HG02759 (cell line): Measurements from ENCODE around the gene FOXC1.
A peak's percentile ranks its signal among the peaks of the same experiment; 100 is the strongest.

Experiments used
- ATAC-seq: cut with Tn5 transposase; IDR thresholded peaks from one replicate; pipeline ENCODE4 v1.9.1; 2021; ENCODE audit warnings: mild to moderate bottlenecking, moderate library complexity; ENCODE audit not compliant: unreplicated experiment

The FOXC1 gene

DNA sequence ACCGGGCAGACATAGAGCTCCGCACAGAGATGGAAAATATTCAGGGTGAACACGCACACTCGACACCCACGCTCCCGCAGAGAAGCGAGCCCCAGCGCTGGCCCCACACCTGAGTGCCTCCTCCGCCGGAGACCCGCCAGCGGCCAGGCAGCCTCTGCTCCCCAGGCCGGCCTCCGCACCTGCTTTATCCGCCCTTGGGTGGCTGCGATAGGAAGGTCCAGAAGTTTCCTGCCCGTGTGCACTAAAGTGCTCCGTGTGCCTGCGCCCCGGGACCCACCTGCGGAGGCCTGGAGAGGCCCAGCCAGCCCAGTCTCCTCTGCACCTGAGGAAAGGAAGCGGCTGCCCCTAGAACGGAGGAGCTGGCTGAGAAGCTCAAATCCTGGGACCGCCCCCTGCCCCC, 10.8 kb upstream of the FOXC1 start:
- ATAC-seq, result no peak

DNA sequence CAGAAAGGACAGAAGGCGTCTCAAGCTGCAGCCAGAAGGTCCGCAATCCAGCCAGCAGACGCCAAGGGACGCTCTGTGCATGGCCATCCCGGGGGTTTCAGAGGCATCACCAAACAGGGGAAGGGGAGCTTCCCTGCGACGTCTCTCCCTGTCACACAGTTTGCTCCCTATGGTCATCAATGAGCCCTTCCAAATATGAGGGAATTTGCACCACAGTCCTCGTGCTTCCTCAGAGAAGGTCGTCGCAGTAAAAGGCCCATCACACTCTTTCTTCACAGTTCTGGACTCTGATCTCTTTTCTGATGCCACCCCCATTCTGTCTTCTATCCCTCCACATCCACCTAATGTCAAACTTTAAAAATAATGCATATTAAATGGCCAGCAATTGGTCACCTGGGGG, 10.2 kb upstream of the FOXC1 start:
- ATAC-seq, result no peak

DNA sequence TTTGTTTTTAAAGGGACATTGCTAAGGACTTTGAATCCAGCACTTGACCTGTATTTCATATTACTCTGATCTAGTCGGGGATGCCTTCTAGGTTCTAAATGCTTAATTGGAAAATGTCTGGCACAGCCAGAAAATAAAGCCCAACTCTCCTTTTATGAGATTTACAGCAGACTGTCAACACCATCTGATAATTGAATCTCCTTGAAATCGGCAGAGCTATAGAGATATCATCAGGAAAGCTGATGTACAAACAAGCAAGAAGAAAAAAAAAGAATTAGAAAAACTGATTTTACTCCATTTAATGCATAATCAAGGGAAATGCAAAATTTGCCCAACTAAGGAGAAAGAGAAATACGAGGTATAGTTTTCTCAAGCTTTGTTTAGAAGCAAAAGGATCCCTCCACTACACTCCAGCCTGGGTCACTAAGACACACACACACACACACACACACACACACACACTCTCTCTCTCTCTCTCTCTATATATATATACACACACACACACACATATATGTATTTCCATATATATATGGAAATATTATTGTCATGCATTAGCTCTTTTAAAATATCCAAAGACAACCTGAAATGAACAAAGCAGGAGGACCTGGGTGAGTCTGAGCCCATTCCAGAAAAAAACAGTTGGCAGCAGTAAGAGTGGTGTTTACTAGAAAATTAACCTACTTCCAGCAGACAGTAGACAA, 9.5 kb upstream of the FOXC1 start:
- ATAC-seq, result no peak

DNA sequence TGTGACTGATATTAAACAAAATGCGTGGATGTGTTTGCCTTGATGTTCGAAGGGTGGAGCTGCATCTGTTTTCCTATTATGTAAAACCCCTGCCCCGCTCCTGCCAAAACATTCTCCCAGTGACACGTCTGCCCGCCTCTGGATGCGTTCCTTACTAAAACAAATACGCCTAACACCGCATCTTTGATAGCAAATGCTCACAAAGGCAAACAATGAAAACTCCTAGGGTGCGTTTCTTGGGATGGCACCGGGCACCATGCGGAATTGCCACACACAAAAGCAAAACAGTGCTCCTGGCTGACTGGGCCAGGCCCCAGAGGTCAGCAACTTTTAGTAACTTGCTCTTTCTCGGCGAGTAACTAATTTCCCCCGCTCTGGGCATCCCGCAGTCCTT, 9.0 kb upstream of the FOXC1 start:
- no peak for ATAC-seq

DNA sequence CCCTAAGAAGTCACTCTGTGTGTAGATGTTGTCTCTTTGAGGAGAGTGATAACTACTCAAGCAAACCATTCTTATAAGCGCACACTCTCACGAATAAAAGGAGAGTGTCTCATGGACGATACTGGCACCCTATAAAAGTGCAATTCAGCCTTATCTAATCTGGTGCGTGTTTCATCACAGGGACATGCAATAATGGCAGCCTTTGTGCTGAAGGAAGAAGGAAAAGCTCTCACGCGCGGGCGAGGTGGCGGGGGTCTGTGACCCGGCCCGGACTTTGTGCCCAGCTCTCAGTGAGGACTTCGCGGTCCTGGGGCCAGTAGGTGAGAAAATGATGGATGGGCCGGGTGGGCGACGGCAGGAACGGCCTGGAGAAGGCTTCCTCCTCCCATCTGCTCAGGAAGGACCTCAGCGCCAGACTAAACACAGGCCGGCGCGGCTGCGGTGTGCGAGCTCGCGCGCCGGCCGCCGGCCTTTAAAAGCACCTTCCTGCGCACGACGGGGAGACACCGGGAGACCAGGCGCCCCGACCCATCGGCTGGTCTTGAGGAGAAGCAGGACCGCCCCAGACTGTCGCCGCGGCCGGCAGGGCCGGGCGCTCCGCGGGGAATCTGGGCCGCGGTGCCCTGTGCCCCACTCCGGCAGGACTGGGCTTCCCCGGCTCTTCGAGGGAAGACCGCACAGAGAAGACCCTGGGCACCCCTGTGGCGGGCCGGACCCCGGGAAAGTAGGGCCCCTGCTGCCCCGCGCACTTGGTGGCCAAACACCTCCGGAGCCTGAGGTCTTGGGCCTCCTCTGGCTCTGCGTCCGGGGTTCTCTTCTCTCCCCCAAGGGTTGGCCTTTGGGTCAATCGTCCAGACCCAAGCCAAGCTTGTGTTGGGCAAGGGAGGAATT, 8.3 kb upstream of the FOXC1 start:
- ATAC-seq, result no peak

DNA sequence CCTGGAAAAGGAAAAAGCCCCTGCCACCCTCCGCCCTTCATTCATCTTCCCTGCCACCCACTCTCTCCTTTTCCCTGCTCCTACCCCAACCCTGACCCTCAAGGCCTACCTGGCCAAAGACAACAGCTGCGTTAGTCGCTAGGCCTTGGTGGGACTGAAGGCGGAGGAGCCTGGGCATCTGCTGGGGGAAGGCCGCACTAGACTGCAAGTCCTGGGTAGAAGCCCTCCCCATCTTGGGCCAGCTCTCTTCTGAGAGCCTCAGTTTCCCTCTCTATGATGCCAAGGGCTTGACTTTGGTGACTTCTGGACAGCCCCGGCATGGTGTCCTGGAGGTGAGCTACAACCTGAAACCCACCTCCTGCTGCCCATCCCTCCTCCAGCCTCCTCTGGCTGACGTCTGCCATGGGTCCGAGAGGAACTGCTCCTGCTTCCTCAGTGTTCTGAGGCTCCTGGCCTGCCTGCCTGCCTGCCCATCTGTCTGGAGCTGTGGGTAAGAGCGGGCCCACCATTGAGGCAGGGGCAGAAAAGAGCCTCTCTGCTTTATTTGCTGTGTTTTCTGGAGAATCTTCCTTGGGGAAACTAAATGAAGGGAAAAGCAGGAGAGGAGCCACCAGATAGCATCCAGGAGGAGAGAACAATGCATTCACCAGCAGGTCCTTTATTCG, 7.5 kb upstream of the FOXC1 start:
- ATAC-seq, result no peak

DNA sequence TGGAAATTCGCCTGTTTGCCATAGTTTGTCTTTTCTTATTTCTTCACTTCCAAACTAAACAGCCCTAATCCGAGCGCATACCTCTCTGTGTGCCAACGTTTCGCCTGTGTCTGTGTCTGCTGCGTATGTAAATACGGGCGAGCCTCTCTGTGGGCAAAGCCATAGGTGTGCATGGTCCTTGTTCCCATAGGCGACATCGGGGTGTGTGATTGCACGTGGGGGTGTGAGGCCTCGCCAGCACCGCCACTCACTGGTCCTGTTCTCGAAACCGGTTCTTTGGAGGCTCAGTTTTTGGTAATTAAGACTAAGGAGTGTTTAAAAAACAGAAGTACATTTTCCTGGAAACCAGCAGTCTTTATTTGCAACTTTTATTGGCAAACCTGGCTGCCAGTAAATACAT, 6.0 kb upstream of the FOXC1 start:
- no peak for ATAC-seq

DNA sequence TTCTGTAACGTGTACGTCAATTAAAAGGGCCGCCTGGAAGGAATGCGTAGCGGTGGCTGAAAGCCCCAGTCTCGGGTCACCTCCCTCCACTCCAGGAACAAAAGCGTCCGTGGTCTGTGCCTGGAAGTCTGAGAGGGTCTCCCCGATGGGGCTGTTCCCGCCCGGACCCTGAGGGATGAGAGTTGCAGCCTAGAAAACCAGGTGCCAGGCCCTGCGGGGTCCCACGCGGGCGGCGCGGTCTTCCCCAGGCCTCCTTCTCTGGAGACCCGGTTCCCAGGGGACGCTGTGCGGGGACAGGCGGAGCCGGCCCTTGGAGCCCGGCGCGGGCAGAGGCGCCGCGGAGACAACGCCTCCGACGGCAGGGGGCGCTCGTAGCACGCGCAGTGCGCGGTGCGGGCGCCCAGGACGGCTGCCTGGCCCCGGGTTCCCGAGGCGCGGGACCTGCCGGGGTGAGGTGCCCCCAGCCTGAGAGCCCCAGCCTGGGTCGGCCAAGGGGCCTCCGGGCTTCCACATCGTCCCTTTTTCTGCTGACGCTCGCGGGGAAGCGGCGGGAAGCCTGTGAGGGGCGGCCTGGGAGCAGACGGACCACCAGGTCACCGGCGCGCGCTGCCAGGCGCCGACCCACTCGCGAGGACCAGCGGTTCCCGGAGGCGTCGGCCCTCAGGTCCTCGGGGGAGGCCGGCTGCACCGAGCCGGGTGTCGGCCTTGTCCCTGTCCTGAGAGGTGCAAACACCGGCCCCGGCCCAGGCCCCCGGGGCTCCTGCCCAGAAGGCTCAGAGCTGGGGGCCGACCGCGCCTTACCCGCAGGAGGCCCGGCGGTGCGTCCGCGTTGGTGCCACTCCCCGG, 5.3 kb upstream of the FOXC1 start:
- peak; percentile 79 for ATAC-seq

DNA sequence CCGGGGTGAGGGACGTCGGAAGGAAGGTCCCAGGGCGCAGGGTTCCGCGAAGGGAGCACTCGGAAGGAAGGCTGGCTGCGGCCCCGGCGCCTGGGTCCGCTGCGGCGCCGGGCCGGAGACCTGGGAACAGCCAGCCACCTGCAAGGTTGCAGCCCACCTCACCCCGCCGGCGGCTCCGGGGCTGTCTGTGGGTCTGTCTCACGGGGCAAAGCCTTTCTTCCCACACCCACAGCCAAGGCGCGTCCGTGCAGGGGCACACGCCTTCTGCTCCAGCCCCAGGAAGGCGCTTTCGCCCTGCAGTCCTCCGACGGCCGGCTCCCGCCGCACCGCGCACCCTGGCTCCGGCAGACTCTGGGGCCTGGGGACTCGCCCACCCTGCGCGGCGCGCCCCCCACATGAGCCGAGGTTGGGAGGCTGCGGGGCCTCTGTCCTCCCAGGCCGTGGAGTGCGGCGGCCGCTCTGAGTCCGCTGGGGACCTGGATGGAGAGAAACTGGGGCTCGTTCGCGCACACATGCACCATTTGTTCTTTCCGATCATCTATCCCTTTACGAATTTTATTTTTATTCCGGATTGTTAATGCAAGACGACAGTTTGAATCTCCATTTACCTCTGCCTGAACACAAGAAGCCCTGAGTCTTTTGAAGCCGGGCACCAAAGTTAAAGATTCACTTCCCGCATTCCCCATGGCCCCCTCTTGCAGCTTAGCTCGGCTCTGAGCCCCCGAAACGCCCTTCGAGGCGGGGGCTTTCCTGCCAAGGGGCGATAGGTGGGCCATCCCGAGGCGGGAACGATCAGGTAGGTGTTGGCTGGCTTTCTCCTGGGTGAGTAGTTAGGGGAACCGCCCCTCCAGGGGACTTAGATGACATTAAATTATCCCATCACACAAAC, 4.5 kb upstream of the FOXC1 start:
- ATAC-seq, result peak; percentile 5

DNA sequence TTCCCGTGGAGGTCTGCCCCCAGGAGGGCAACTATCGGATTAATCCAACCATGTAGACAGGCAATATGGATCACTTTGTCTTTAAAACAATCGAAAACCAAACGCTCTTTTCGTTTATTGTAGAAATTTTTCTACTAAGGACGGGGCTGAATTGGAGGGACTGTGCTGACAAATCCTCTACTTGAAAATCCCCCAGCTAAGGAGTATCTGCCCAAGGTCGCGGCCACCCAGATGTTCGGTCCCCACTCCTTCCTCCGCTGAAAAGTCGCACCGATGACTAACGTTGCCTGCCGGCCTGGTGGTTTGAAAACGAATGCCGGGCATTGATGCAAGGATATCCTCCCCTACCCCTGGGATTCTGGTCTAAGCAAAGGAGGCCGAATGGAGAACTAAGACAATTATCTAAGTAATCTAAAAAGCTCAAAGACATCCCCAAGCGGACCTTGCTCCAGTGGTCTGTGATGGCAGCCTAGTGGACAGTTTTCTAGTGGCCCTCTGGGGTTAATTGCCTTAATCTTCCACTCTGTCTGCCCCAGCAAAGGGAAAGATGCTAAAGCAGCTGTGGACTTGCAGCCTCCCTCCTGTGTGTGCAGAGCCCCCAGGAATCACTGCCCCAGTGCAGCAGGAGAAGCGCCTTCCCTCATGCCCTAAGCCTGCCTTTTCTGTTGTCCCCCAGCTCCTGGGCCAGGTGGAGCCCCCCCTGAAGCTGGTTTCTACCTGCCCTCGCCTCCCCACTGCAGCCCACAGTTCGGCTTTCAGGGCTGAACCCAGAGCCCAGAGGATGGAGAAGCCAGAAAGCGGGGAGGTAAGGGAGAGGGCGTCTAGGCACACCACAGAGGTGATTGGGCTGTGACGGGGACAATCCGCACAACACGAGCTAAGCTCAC, 3.6 kb upstream of the FOXC1 start:
- ATAC-seq, result no peak

DNA sequence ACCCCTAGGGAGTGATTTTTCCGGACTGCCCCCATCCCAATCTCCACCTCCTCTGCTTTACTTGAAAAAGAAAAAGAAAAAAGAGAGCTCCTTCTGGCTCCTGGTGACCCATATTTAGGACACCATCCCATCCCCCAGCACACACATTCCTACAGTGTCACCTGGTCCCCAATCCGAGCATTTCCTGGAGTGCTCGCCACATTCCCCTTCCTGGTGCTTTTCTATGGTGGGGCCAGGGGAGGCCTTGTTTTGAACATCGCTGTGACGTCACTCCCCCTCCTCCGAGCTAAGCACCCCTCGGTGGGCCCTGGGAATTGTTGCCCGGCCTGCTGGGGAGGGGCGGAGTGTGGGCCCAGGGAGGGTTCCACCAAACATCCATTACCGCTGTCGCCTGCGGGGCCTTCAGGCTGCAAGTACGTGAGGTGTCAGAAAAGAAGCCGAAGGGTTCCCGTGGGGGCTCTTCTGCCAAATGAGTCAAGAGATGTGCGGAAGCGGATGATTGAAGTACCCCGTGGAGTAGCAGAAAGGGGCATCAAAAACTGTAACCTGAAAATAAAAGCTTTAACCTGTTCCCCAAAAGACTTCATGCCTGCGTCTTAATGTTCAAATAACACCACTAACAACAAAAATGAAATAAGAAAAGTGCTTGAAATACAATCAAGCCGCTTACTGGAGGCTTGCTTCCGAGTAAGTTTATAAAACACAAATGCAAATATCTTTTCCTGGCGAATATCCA, 2.8 kb upstream of the FOXC1 start:
- no peak for ATAC-seq

DNA sequence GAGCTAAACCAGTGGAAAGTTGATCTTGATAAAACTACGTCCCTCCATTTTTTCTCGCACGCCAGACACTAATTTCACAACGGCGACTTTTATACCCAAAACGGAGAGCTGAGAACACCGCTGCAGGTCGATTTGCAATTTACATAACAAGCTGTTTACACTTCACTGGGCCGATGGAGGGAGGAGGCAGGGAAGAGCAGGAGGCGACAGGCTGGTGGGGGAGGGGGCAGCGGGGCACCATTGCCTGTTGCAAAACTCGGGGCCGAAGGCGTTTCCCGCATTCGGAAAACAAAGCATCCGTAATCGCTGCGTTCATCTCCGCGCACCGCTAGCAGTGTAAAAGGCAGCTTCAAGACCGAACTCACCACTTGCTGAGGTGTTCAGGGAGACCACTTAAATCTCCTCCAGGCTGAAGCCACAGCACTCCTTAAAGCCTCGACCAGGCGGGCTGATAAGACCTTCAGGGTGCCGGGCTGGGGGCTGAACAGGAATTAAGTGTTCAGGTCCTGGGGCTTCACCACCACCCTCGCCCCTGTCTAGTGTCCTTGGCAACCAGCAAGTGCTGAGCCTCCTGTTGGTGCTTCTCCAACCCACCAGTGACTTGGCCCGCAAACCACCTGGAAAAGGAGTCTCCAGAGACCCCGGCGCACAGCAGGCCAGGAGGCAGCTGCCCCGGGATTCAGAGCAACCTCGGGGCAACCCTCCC, 2.0 kb upstream of the FOXC1 start:
- ATAC-seq, result no peak

DNA sequence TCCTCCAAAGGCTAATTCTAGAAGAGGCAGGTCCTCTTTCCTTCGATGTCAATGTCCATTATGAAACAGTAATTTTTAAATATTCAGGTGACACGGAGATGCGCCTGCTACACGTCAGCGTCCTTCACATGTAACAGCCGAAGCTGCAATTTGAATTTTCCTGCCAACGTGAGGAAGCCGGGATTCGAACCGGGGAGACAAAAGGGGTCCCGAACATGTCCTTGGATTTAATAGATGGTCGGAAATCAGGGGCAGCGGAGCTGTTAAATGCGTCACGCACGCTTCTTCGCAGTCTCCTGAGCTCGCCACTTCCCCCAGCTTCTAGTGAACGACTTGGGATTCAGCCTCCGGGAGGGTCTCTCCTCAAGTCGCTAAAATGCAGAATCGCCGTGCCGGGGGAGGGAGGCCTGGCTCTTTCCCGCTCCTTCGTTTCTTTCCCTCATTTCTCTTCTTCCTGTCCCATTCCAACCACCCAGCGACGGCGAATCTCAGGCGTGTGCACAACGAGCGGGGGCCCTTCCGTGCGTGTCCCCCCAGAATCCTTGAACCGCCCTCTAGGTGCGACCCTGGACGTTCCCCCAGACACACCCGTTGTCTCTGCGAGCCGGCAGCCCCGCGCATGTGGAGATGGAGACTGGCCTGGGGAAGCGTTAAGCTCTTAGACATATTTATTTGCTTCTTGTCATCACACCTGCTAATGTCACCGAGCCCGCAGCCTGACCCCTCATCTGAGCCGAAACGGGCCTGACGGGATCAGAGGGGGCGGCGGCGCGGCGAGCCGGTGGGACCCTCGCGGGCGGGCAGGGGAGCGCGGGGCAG, 1.3 kb upstream of the FOXC1 start:
- ATAC-seq, result no peak

DNA sequence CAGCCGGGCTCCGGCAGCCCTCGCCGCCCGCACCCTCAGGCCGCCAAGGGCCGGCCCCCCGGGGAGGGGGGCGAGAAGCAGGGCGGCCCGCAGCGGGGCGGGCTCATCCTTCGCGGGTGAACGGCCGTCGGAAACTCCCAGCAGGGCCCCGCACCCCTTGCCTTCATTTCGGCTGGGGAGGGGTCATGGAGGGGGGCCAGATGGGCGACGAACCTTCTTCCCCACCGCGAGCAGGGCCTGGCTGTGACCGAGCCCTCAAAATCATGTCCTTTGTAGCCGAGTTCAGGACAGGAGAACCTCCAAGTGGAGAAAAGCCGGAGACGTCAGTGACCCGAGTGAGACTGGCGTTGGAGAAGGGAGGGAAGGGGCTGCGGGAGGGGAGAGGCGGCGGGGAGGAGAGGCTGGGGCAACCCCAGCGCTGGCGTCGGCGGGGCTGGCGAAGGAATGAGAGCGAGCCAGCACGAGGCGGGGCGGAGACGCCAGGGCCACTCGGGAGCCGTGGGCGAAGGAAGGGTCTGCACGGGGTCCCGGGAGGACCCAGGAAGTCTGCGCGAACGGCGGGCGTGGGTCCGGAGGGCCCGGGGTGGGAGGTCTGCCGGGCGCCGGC, 571 bp upstream of the FOXC1 start:
- no peak for ATAC-seq

DNA sequence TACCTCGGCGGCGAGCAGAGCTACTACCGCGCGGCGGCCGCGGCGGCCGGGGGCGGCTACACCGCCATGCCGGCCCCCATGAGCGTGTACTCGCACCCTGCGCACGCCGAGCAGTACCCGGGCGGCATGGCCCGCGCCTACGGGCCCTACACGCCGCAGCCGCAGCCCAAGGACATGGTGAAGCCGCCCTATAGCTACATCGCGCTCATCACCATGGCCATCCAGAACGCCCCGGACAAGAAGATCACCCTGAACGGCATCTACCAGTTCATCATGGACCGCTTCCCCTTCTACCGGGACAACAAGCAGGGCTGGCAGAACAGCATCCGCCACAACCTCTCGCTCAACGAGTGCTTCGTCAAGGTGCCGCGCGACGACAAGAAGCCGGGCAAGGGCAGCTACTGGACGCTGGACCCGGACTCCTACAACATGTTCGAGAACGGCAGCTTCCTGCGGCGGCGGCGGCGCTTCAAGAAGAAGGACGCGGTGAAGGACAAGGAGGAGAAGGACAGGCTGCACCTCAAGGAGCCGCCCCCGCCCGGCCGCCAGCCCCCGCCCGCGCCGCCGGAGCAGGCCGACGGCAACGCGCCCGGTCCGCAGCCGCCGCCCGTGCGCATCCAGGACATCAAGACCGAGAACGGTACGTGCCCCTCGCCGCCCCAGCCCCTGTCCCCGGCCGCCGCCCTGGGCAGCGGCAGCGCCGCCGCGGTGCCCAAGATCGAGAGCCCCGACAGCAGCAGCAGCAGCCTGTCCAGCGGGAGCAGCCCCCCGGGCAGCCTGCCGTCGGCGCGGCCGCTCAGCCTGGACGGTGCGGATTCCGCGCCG, 994 bp downstream of the FOXC1 start:
- ATAC-seq, result peak; percentile 20

DNA sequence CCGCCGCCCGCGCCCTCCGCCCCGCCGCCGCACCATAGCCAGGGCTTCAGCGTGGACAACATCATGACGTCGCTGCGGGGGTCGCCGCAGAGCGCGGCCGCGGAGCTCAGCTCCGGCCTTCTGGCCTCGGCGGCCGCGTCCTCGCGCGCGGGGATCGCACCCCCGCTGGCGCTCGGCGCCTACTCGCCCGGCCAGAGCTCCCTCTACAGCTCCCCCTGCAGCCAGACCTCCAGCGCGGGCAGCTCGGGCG, 1.5 kb downstream of the FOXC1 start:
- ATAC-seq, result no peak
